GM19328 (cell line): ENCODE measurements around the gene SPTBN1.

ENCODE experiments used
- ATAC-seq: cut with Tn5 transposase; IDR thresholded peaks from one replicate; pipeline ENCODE4 v1.9.1; 2021; ENCODE audit warnings: mild to moderate bottlenecking, moderate library complexity; ENCODE audit not compliant: unreplicated experiment

SPTBN1 gene

GRCh38 chr2:54627973-54628372, 171.8 kb downstream of the SPTBN1 start:
- no peak for ATAC-seq

DNA sequence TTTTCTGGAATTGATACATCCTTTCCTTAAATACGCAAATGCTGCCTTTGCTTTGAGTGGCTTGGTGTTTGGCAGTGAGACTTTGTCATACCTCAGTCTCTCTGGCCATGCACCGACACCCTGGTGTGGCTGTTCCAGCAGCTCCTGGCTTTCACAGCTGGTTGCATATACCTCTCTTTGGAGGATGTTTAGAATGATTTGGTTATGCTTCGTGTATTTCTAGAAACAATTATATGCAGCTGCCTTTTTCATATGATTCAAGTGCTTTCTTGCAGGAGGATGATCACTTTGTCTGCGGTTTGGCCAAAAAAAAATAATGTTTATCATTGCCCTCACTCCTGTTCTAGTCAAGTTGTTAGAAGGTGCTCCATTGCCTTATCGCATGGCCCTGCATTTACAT, 172.3 kb downstream of the SPTBN1 start:
- no peak for ATAC-seq

- ATAC-seq: no peak
Measured at GRCh38 chr2:54628957-54629356, 172.8 kb downstream of the SPTBN1 start.

DNA sequence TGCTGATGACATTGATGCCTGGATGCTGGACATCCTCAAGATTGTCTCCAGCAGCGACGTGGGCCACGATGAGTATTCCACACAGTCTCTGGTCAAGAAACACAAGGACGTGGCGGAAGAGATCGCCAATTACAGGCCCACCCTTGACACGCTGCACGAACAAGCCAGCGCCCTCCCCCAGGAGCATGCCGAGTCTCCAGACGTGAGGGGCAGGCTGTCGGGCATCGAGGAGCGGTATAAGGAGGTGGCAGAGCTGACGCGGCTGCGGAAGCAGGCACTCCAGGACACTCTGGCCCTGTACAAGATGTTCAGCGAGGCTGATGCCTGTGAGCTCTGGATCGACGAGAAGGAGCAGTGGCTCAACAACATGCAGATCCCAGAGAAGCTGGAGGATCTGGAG, 173.3 kb downstream of the SPTBN1 start:
- no peak for ATAC-seq

GRCh38 chr2:54629914-54630857, 174.1 kb downstream of the SPTBN1 start:
- ATAC-seq: no peak

GRCh38 chr2:54630858-54631497, 174.9 kb downstream of the SPTBN1 start:
- ATAC-seq: no peak

DNA sequence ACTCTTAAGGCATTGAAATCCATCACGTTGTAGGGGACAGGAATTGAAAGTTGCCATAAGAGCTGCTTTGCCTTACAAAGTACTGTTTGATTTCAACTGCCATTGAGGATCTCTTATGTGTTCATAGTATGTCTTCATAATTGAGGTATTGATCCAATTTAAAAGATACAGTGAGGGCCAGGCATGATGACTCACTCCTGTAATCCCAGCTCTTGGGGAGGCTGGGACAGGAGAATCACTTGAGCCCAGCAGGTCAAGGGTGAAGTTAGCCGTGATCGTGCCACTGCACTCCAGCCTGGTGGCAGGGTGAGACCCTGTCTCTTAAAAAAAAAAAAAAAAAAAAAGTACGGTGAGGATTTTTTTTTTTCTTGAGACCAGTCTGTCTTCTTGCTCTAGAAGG, 175.6 kb downstream of the SPTBN1 start:
- ATAC-seq: no peak

DNA sequence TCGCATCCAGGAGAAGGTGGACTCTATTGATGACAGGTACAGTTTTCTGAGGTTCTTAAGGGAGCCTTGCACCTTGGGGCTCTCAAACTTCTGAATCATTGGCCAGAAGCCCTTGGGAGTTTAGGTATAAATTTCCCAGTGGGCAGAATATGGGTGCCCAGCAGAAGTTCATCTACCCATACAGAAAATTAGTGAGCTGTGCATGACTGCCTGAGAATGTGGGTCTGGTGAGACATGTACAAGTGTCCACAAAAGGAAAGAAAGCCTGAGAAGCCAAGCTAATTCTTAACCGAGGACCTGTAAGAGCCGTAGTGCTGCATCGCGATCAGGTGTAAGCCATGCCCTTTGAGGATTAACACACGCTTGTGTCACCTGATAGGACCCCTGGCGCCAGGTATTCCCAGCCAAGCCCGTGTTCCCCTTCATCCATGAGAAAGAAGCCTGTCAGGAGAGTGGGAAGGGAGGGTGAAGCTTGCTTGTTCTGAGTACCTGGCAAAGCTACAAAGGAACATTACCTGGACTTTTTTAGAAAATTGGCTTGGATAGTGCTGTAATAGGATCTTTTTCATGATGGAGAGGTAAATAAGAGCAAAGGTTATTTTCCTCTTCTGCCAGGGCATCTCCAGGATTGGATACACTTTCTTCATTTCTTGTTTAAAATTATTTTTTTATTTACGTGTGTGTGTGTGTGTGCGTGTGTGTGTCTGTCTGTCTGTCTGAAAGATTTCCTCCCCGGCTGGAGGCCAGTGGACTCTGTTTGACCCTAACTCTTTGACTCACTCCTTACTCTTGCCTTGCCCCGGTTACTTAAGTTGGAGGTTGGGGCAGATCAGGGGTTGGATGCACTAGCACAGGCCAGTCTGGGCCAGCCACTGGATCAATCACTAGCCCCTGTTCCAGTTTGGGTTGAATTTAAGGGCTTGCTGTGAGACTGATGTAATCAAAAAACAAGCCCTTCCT, 176.9 kb downstream of the SPTBN1 start:
- no peak for ATAC-seq

DNA sequence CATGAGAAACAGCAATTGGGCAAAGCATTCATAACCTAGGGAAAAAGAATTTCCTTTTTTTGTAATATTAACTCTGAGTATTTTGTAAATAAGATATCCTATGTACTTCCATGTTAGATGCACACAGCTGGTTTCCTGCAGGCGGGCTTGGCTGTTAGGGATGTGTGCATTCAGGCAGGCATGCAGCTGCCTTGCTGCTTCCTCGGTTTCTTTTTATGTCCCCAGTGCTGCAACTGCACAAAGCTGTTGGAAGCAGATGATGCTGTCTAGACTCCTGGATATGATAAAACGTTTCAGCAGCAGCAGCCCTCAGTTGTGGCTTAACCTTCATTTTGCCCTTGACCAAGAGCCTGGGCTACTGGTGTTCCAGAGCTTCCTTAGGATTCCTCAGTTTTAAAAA, 177.9 kb downstream of the SPTBN1 start:
- ATAC-seq: no peak

DNA sequence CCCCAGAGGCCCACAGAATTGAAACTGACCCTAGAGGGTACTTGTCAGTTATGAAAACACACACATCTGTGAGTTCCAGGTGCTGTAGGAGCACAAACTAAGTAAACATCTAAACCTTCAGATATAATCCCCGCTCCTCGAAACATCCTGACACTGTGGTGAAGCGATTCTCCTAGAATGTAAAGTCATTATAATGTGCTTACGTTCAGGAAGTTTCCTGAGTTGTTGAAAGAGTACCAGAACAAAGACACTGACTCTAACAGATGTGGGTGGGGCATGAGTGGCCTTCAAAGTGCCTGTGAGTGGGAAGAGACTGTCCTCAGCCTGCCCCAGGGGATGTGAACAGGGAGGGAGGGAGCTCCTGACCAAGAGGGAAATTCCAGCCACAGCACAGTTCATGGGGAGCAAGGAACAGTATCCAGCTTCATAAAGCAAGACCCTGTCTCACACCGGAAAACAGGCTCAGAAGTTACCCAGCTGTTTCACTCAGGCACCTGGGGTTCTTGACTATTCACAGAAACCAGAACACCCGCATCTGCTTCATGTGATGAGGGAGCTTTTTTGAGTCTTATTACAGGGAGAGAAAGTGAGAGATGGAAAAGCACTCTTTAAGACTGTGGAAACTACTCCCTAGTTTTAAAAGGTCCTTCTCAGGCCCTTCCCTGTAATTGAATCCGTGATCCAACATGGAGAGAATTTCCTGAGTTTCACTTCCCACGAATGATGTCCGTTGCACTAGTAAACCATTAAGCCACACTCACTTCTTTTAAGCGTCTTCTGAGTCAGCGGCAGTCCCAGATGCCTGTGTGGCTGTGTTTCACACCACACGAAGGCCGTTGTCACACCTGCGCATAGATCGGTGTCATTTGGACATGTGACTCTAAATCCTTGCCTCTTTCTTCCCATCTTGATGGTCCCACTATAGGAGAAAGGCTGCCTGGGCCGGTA, 178.7 kb downstream of the SPTBN1 start:
- ATAC-seq: peak; percentile 71

GRCh38 chr2:54635554-54636152, 179.5 kb downstream of the SPTBN1 start:
- ATAC-seq: no peak

- ATAC-seq: no peak
Measured at GRCh38 chr2:54636415-54637139, 180.4 kb downstream of the SPTBN1 start.

DNA sequence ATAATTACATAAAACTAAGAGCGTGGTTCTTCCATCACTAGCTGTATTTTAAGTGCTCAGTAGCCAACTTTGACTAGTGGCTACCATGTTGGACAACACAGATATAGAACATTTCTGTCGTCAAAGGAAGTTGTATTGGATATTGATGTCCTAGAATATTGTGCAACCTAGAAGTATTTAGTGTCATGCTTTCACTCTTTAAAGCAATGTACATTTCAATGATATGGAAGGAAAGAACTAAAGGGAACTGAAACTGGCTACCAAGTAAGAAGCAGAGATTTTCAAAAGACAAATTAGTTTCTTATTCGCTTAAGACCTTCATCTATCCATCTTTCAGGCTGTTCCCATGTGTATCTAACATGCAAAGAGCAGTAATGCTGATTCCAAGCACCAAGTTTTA, 182.0 kb downstream of the SPTBN1 start:
- ATAC-seq: no peak

DNA sequence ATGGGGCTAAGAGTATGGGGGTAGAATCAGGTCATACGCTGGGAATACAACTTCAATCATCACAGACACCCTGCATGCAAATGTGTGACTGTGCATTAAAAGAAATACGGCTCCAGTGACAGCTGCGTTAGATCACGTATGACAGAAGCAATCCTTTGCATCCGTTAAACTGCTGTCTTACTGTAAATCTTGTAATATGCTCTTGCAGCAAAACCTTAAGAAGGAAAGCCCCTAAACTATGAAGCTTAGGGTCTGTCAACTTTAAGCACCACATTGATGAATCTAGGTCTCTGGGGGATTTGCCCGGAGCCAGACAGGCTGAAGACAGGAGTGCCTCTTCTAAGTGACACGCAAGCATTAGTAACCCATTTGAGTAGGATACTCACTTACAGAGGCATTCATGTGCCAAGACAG, 182.7 kb downstream of the SPTBN1 start:
- no peak for ATAC-seq

GRCh38 chr2:54639609-54640008, 183.5 kb downstream of the SPTBN1 start:
- no peak for ATAC-seq

GRCh38 chr2:54640834-54641540, 184.9 kb downstream of the SPTBN1 start:
- no peak for ATAC-seq

- no peak for ATAC-seq
Measured at GRCh38 chr2:54641988-54642387, 185.9 kb downstream of the SPTBN1 start.

GRCh38 chr2:54642677-54643430, 186.7 kb downstream of the SPTBN1 start:
- no peak for ATAC-seq
